DND-41 (cell line): ENCODE results near the gene PTCD2.

ENCODE experiments used
- ATAC-seq: fragments of 200-7000 bp; cut with Tn5 transposase; 3 replicates; pipeline ENCODE4 v1.9.1; 2021; ENCODE audit warnings: low read depth; ENCODE audit not compliant: insufficient read depth
- DNase-seq: peaks from one replicate; pipeline ENCODE4 v3.0.0-alpha.2; 2020
- H2AFZ ChIP-seq: 2 replicates; pipeline ENCODE4 v1.6.0; 2012; ENCODE audit warnings: low read depth, low read length
- H3K27ac ChIP-seq: 2 replicates; pipeline ENCODE4 v1.5.1; 2012; ENCODE audit warnings: low read length, inconsistent platforms
- H3K27me3 ChIP-seq: fragments of 200-600 bp; sonication (generic); 2 replicates; pipeline ENCODE4 v1.6.0; 2012; ENCODE audit warnings: low read length, mild to moderate bottlenecking, inconsistent platforms; ENCODE audit not compliant: insufficient read depth, poor library complexity
- H3K36me3 ChIP-seq: 2 replicates; pipeline ENCODE4 v1.5.1; 2012; ENCODE audit warnings: low read length, inconsistent platforms; ENCODE audit not compliant: insufficient read depth
- H3K4me1 ChIP-seq: 2 replicates; pipeline ENCODE4 v1.5.1; 2012; ENCODE audit warnings: mild to moderate bottlenecking, low read length; ENCODE audit not compliant: insufficient read depth
- H3K4me2 ChIP-seq: 2 replicates; pipeline ENCODE4 v1.6.0; 2012; ENCODE audit warnings: mild to moderate bottlenecking, moderate library complexity, low read length, inconsistent platforms; ENCODE audit not compliant: insufficient read depth
- H3K4me3 ChIP-seq, 2 experiments: fragments of 200-600 bp in 1 of 2; shearing (Covaris generic) in 1 of 2; 2 replicates each; pipeline ENCODE4 v1.5.1; 2012 to 2016; ENCODE audit warnings: inconsistent platforms in 2 of 2, low read length in 2 of 2, mild to moderate bottlenecking in 2 of 2, low read depth in 1 of 2, moderate library complexity in 1 of 2
- H3K79me2 ChIP-seq: 2 replicates; pipeline ENCODE4 v1.6.0; 2012; ENCODE audit warnings: low read length, inconsistent platforms; ENCODE audit not compliant: insufficient read depth
- H3K9ac ChIP-seq: 2 replicates; pipeline ENCODE4 v1.6.0; 2012; ENCODE audit warnings: low read depth, mild to moderate bottlenecking, inconsistent platforms, low read length, moderate library complexity
- H3K9me3 ChIP-seq: 2 replicates; pipeline ENCODE4 v1.5.1; 2012; ENCODE audit warnings: low read length, moderate library complexity, mild to moderate bottlenecking, inconsistent platforms; ENCODE audit not compliant: insufficient read depth, severe bottlenecking
- H4K20me1 ChIP-seq: 2 replicates; pipeline ENCODE4 v1.6.0; 2012; ENCODE audit warnings: low read length; ENCODE audit not compliant: insufficient read depth
- EZH2 ChIP-seq: IDR thresholded peaks from 3 replicates; pipeline ENCODE4 v1.6.1; 2012; ENCODE audit warnings: borderline replicate concordance, low read depth, mild to moderate bottlenecking, moderate library complexity, low read length, inconsistent platforms; ENCODE audit not compliant: severe bottlenecking
- TF ChIP-seq, protein P1 (sequence below): IDR thresholded peaks from 2 replicates; pipeline ENCODE4 v1.5.1; 2012; ENCODE audit warnings: borderline replicate concordance, low read length, moderate library complexity, mild to moderate bottlenecking; ENCODE audit not compliant: poor library complexity, severe bottlenecking; ENCODE audit errors: extremely low read depth

Gene PTCD2

GRCh38 chr5:72301557-72301956 is 18.6 kb upstream of the PTCD2 start:
- H2AFZ ChIP-seq = no peak overlapping the region
- H4K20me1 ChIP-seq = peaks cover 11% of the 10 kb centered on the region; the same call in 1 of the 2 replicates
- peaks cover 27% of the 10 kb centered on the region for H3K36me3 ChIP-seq
- no peak for ATAC-seq
- H3K4me1 ChIP-seq = peaks cover 4% of the 10 kb centered on the region; the same call in 1 of the 2 replicates
- H3K9me3 ChIP-seq = no peaks in the 10 kb centered on the region
- no peak overlapping the region for H3K27ac ChIP-seq
- no peak for DNase-seq
- H3K27me3 ChIP-seq = no peaks in the 10 kb centered on the region
- peaks cover 79% of the 10 kb centered on the region for H3K79me2 ChIP-seq
- H3K4me2 ChIP-seq = no peak overlapping the region
- TF ChIP-seq EZH2 = no peak
- TF ChIP-seq, protein P1, sequence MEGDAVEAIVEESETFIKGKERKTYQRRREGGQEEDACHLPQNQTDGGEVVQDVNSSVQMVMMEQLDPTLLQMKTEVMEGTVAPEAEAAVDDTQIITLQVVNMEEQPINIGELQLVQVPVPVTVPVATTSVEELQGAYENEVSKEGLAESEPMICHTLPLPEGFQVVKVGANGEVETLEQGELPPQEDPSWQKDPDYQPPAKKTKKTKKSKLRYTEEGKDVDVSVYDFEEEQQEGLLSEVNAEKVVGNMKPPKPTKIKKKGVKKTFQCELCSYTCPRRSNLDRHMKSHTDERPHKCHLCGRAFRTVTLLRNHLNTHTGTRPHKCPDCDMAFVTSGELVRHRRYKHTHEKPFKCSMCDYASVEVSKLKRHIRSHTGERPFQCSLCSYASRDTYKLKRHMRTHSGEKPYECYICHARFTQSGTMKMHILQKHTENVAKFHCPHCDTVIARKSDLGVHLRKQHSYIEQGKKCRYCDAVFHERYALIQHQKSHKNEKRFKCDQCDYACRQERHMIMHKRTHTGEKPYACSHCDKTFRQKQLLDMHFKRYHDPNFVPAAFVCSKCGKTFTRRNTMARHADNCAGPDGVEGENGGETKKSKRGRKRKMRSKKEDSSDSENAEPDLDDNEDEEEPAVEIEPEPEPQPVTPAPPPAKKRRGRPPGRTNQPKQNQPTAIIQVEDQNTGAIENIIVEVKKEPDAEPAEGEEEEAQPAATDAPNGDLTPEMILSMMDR = no peak
- H3K9ac ChIP-seq = no peak overlapping the region
- no peak overlapping the region for H3K4me3 ChIP-seq

- Histone ChIP-seq H3K27ac (no peak overlapping the region), H3K9ac (no peak overlapping the region), H2AFZ (no peak overlapping the region), H3K27me3 (no peaks in the 10 kb centered on the region), H3K4me1 (peaks cover 10% of the 10 kb centered on the region), H3K4me3 (no peak overlapping the region), H4K20me1 (peaks cover 11% of the 10 kb centered on the region; the same call in 1 of the 2 replicates), H3K9me3 (no peaks in the 10 kb centered on the region), H3K36me3 (peaks cover 21% of the 10 kb centered on the region), H3K79me2 (peaks cover 85% of the 10 kb centered on the region), H3K4me2 (no peak overlapping the region)
- DNase-seq (no peak), ATAC-seq (no peak)
- TF ChIP-seq EZH2 = no peak
- TF ChIP-seq, protein P1 = no peak
Observed at GRCh38 chr5:72302171-72302570, 18.0 kb upstream of the PTCD2 start.

DNA sequence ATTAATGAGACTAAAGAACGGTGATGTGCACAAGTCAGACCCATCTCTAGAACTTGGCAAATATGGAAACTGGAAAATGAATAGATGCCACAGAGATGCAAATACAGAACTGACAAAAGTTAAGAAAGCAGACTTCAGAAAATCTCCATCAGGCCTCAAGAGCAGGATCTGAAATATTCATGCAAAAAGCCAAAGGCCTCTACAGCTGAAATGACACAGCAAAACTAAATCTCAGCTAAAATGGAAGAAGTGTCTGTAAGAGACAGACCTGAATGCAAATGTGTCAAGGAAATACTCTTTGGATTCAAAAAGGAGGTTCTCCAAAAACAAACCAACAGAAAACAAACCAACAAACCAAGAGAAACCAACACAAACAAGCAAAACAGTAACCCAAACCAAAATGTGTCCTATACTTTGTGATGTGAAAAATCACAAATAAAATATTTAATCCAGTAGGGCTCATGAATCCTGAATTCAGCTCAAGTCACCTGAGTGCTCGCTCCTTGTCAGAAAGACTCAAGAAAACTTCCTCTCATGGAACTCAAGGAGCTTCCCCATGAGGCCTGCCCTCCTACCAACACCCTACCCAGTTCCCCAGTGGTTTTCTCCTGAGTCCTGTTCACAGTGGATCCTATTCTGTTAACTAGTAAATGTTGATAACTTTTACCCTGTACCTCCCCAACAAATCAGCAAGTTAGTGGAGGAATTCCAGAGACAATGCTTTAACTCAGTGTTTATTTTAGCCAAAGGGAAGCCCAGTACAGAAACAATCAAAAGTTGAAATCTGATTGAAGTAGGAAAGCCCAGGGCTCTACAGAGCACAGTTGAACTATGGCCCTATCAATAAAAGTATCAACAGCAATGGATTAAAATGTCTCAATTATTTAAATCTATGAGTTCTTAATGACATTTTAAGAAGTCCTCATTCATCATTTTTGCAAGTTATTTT is 14.7 kb upstream of the PTCD2 start:
- H3K4me1 ChIP-seq = peaks cover 28% of the 10 kb centered on the region
- TF ChIP-seq, protein P1 = no peak
- no peak for TF ChIP-seq EZH2
- H3K9ac ChIP-seq = no peak overlapping the region
- no peak overlapping the region for H2AFZ ChIP-seq
- H3K36me3 ChIP-seq = peaks cover 26% of the 10 kb centered on the region
- no peak overlapping the region for H3K4me3 ChIP-seq
- no peaks in the 10 kb centered on the region for H3K27me3 ChIP-seq
- H3K79me2 ChIP-seq = peaks cover 76% of the 10 kb centered on the region
- no peak overlapping the region for H3K27ac ChIP-seq
- H4K20me1 ChIP-seq = peaks cover 11% of the 10 kb centered on the region; the same call in 1 of the 2 replicates
- no peak overlapping the region for H3K4me2 ChIP-seq
- no peak for ATAC-seq
- no peaks in the 10 kb centered on the region for H3K9me3 ChIP-seq
- DNase-seq = no peak
